ENCODE data around the gene CDC20. TPM values are rescaled to one million over a fixed set of nuclear protein-coding genes. Genes with fewer than 3 reads are reported as not detected.

CDC20 gene
- not detected in 2 replicates for polyA plus RNA-seq

GRCh38 chr1:43358746-43359693, at the start of gene CDC20:
TSS of gene CDC20 (plus strand) at chr1:43358981. CDS start at chr1:43359216, 235 bp downstream.

DNA sequence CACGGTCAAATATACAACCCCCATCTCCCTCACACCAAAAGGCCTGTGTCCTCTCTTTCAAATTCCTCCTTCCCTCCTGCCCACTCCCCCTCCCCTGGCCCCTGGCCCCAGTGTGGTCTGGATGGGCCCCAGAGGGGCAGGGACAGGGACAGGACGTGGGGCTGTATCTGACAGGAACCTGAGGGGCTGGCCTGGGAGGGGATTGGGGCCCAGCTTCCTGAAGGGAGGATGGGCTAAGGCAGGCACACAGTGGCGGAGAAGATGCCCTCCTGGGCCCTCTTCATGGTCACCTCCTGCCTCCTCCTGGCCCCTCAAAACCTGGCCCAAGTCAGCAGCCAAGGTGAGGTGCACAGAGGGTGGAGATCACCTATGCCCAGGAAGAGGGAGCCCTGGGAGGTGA, 21.2 kb upstream of the CDC20 start, which contains the start of gene MPL:
Gene MPL (plus strand): TSS at position 231 of the 400 bp plus-strand sequence. CDS start 31 bp downstream, at position 262.

GRCh38 chr1:43367904-43368645, 9.3 kb downstream of the CDC20 start, which contains the start of gene ELOVL1:
TSS of gene ELOVL1 (minus strand) at chr1:43368011. CDS start at chr1:43365609, 2,402 bp downstream.

DNA sequence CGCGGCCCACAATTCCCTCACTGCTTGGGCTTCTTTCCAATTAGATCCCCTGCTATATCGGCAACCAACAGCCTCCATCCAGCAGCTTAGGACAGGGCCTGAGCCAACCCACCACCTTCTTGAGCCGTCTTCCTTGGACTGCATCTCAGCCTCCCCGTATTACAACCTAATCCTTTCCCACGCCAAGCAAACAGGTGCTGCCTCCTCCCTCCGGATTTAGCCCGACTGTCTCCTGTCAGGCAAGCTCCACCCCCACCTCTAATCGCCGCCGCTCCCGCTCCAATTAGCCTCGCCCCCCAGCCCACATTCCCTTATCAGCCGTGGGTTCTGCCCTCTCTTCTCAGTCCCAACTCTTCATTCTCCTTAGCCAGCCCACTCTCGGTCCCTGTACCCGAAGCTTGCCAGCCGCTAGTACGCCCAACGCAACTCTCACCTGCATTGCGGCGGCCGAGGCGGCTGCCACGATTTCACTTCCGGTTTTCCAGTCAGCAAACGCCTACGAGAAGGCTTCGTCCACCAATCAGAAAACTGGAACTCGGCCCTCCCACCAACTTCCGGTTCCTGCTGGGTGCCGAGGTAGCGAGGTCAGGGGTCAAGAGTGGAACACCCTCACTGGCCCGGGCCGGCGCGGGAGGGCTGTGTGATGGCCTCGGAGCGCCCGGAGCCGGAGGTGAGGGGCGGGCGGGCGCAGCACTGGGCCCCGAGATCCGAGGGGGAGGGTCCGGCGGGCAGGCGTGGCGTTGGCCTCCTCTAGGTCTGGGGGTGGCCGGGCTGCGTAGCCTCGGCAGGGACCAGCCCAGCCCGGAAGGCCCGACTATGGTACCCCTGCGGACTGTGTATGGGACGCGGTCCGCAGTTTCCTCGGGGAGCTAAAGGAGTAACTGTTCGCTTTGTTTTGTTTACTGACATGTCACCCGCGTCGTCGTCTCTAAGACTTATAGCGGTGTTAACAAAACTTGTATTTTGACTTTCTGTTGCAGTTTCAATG, 30.8 kb downstream of the CDC20 start, which contains the start of the genes MED8 and SZT2:
Gene MED8 (minus strand): TSS at position 475 of the 988 bp plus-strand sequence. CDS start 36 bp downstream, at position 439.
Gene SZT2 (plus strand): TSS at position 574 of the 988 bp plus-strand sequence. CDS start 70 bp downstream, at position 644.

Other genes starting within 250 kb of the CDC20 start
- 51.8 and 62.9 TPM in 2 replicates for gene EBNA1BP2, start 186.7 kb upstream of the CDC20 start, polyA plus RNA-seq
- gene CFAP57, start 186.7 kb upstream of the CDC20 start, polyA plus RNA-seq, result 0.70 and 1.0 TPM in 2 replicates
- 0.27 TPM in 2 replicates for gene TMEM125, start 89.0 kb upstream of the CDC20 start, polyA plus RNA-seq
- not detected in 2 replicates for gene C1orf210, start 73.4 kb upstream of the CDC20 start, polyA plus RNA-seq
- not detected in 2 replicates for gene TIE1, start 58.0 kb upstream of the CDC20 start, polyA plus RNA-seq
- gene MPL, start 21.2 kb upstream of the CDC20 start, polyA plus RNA-seq, result not detected in 2 replicates
- 0.49 and 0.86 TPM in 2 replicates for gene ELOVL1, start 9.0 kb downstream of the CDC20 start, polyA plus RNA-seq
- gene MED8, start 30.8 kb downstream of the CDC20 start, polyA plus RNA-seq, result 67.9 and 79.7 TPM in 2 replicates
- 2.3 and 4.5 TPM in 2 replicates for gene SZT2, start 30.9 kb downstream of the CDC20 start, polyA plus RNA-seq
- 0.87 and 8.2 TPM in 2 replicates for gene HYI, start 95.0 kb downstream of the CDC20 start, polyA plus RNA-seq
- gene PTPRF, start 171.9 kb downstream of the CDC20 start, polyA plus RNA-seq, result 2.9 and 6.2 TPM in 2 replicates